Endodermal cell (in vitro differentiated cells): ENCODE data around the gene WSCD2. TPM values are rescaled to one million over a fixed set of nuclear protein-coding genes. Genes with fewer than 3 reads are reported as not detected.

ENCODE experiments used
- DNase-seq: peaks from one replicate; pipeline ENCODE4 v3.0.0-alpha.2; 2017
- H3K27ac ChIP-seq: 2 replicates; pipeline ENCODE4 v1.5.1; 2013; ENCODE audit warnings: mild to moderate bottlenecking, low read depth, low read length, moderate library complexity
- H3K27me3 ChIP-seq: 2 replicates; pipeline ENCODE4 v1.6.1; 2013; ENCODE audit warnings: mild to moderate bottlenecking, low read length, moderate library complexity; ENCODE audit not compliant: insufficient read depth, control insufficient read depth, poor library complexity, severe bottlenecking
- H3K36me3 ChIP-seq: 2 replicates; pipeline ENCODE4 v1.7.0; 2013; ENCODE audit warnings: mild to moderate bottlenecking, low read length, moderate library complexity; ENCODE audit not compliant: control insufficient read depth, insufficient read depth
- H3K4me1 ChIP-seq: one replicate; pipeline ENCODE4 v1.7.0; 2013; ENCODE audit warnings: low read length; ENCODE audit not compliant: control insufficient read depth, insufficient read depth
- H3K4me3 ChIP-seq: 2 replicates; pipeline ENCODE4 v1.5.1; 2013; ENCODE audit warnings: mild to moderate bottlenecking, low read length, moderate library complexity
- H3K9ac ChIP-seq: 2 replicates; pipeline ENCODE4 v1.6.1; 2013; ENCODE audit warnings: mild to moderate bottlenecking, low read length, moderate library complexity; ENCODE audit not compliant: poor library complexity, severe bottlenecking; ENCODE audit errors: extremely low read depth
- H3K9me3 ChIP-seq: 2 replicates; pipeline ENCODE4 v1.6.1; 2013; ENCODE audit warnings: mild to moderate bottlenecking, low read length, moderate library complexity; ENCODE audit not compliant: control insufficient read depth
- H3K27ac Mint-ChIP-seq: 2 replicates; pipeline ENCODE4 v1.8.0; 2020; ENCODE audit warnings: mixed read lengths
- H3K27me3 Mint-ChIP-seq: 2 replicates; pipeline ENCODE4 v1.8.0; 2021; ENCODE audit warnings: mild to moderate bottlenecking, mixed read lengths; ENCODE audit not compliant: insufficient read depth
- H3K36me3 Mint-ChIP-seq: 2 replicates; pipeline ENCODE4 v1.8.0; 2020; ENCODE audit warnings: low read depth, mixed read lengths
- H3K4me1 Mint-ChIP-seq: 2 replicates; pipeline ENCODE4 v1.8.0; 2020; ENCODE audit warnings: mixed read lengths
- H3K4me3 Mint-ChIP-seq: 2 replicates; pipeline ENCODE4 v1.8.0; 2020; ENCODE audit warnings: mild to moderate bottlenecking, moderate library complexity, mixed read lengths
- H3K9me3 Mint-ChIP-seq: 2 replicates; pipeline ENCODE4 v1.8.0; 2020; ENCODE audit warnings: mild to moderate bottlenecking, mixed read lengths
- WGBS, 2 experiments: methylation state at CpG; one replicate each; pipeline versions ENCODE4 v1.1.5 to v1.1.7; 2013; ENCODE audit warnings: missing lambda C conversion rate in 2 of 2, mixed read lengths in 1 of 2; ENCODE audit not compliant: insufficient coverage in 1 of 2, insufficient read length in 1 of 2; 5-methylcytosine and 5-hydroxymethylcytosine counted together
- total RNA-seq, 2 donors: library from RNA; stranded (reverse); fragmentation: NEBNext Ultra II Directional in 1 of 2; extraction: Animal tissue kit (Norgen Biotek cat#: 25700) in 1 of 2; gene quantifications; 2 replicates in 1 of 2; 3 replicates in 1 of 2; pipeline ENCODE4 v1.2.1, GENCODE V29; 2021
- TF ChIP-seq, protein P1 (sequence below): fragments of 200-600 bp; sonication (generic); conservative IDR thresholded peaks from 2 replicates; pipeline ENCODE4 v1.5.0; 2021; ENCODE audit warnings: antibody characterized with exemption, mild to moderate bottlenecking

The WSCD2 gene
- total RNA-seq, 2 donors from 2014 or later, result 0.80 to 1.3 TPM

DNA sequence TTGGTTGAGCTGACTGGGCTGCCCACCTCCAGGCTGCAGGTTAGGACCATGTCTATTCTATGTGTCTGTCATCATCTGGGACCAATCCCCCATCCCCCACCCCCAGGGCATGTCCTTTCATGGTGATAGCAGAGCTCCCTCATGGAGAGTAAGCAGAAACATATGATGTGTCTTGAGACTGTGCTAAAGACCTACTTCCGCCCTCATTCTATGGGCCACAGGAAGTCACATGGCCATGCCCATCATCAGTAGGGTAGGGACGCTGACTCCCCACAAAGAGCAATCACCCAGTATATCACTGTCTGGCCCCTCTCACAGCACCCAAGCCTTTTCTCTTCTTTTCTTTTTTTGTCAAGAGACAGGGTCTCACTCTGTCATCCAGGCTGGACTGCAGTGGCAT, 110.3 kb downstream of the WSCD2 start:
- DNase-seq, result no peak
- Histone ChIP-seq H3K4me3 (no peak overlapping the region), H3K27ac (no peak overlapping the region), H3K27me3 (no peaks in the 10 kb centered on the region), H3K4me1 (peaks cover 11% of the 10 kb centered on the region), H3K9me3 (peaks cover 12% of the 10 kb centered on the region), H3K36me3 (no peaks in the 10 kb centered on the region), H3K9ac (no peak overlapping the region)
- TF ChIP-seq, protein P1, sequence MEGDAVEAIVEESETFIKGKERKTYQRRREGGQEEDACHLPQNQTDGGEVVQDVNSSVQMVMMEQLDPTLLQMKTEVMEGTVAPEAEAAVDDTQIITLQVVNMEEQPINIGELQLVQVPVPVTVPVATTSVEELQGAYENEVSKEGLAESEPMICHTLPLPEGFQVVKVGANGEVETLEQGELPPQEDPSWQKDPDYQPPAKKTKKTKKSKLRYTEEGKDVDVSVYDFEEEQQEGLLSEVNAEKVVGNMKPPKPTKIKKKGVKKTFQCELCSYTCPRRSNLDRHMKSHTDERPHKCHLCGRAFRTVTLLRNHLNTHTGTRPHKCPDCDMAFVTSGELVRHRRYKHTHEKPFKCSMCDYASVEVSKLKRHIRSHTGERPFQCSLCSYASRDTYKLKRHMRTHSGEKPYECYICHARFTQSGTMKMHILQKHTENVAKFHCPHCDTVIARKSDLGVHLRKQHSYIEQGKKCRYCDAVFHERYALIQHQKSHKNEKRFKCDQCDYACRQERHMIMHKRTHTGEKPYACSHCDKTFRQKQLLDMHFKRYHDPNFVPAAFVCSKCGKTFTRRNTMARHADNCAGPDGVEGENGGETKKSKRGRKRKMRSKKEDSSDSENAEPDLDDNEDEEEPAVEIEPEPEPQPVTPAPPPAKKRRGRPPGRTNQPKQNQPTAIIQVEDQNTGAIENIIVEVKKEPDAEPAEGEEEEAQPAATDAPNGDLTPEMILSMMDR, result no peak
- peaks cover 20% of the 10 kb centered on the region for H3K4me1 Mint-ChIP-seq
- 96 to 100% methylated on average over 2 of the region's 2 CpGs for WGBS, 2 experiments
- no peak overlapping the region for H3K27ac Mint-ChIP-seq
- peaks cover 3% of the 10 kb centered on the region for H3K27me3 Mint-ChIP-seq
- peaks cover 21% of the 10 kb centered on the region for H3K9me3 Mint-ChIP-seq
- H3K36me3 Mint-ChIP-seq, result peaks cover 4% of the 10 kb centered on the region
- no peak overlapping the region for H3K4me3 Mint-ChIP-seq

DNA sequence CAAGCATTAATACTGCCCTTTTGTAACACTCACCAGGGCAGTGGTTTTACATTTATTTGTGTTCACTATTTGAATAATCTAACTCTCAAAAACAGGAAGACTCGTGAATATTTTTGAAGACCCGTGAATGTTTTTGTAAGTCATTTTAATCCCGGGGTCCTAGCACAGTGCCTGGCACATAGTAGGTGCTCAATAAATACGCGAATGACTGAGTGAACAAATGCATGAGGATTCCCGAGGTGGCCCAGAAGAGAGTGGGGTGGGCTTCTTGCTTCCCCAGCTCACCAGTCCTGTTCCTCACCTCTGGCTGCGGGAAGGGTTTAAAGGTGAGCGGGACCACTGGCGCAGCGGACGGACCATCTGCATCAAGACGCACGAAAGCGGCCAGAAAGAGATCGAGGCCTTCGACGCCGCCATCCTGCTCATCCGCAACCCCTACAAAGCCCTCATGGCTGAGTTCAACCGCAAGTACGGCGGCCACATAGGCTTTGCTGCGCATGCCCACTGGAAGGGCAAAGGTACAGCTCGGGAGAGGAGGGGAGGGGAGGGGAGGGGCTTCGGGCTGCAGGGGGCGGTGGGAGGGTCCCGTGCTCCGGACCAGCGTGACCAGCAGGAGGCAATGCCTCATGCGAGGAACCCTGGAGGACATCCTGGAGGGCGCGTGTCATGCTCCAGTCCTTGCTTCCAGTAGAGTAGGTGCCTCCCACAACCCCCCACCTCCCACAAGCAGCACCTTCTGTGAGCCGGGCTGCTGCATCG, 111.1 kb downstream of the WSCD2 start:
- H3K36me3 ChIP-seq, result no peaks in the 10 kb centered on the region
- H3K27ac ChIP-seq, result no peak overlapping the region
- H3K4me3 ChIP-seq, result no peak overlapping the region
- peaks cover 12% of the 10 kb centered on the region for H3K9me3 ChIP-seq
- H3K27me3 ChIP-seq, result no peaks in the 10 kb centered on the region
- 91 to 95% methylated on average over 9 to 34 of the region's 34 CpGs for WGBS, 2 experiments
- peaks cover 15% of the 10 kb centered on the region for H3K4me1 Mint-ChIP-seq
- no peak overlapping the region for H3K9ac ChIP-seq
- peaks cover 4% of the 10 kb centered on the region for H3K36me3 Mint-ChIP-seq
- H3K4me3 Mint-ChIP-seq, result no peak overlapping the region
- H3K27me3 Mint-ChIP-seq, result peaks cover 3% of the 10 kb centered on the region
- TF ChIP-seq, protein P1, result peak; percentile 48
- H3K4me1 ChIP-seq, result peaks cover 7% of the 10 kb centered on the region
- H3K27ac Mint-ChIP-seq, result no peak overlapping the region
- DNase-seq, result peak; percentile 89
- H3K9me3 Mint-ChIP-seq, result peaks cover 21% of the 10 kb centered on the region

DNA sequence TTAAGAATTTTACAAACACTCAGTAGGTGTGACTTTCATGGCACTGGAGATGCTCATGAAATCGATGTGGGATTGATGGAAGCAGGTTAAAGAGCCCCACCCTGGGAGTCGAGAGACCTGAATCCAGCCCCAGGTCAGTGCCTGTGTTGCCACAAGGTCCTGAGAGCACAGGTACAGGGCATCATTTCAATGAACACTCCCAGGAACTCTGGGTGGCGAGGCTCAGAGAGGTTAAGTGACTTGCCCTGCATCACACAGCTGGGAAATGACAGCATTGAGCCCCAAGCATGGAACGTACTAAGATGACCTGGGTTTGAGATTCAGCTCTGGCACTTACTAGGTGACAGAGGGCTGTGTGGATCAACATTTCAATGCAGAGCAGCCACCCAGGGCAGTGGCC, 111.8 kb downstream of the WSCD2 start:
- Mint-ChIP-seq H3K9me3 (peaks cover 21% of the 10 kb centered on the region), H3K4me3 (no peak overlapping the region), H3K27me3 (peaks cover 3% of the 10 kb centered on the region), H3K27ac (no peak overlapping the region), H3K4me1 (peaks cover 8% of the 10 kb centered on the region), H3K36me3 (peaks cover 4% of the 10 kb centered on the region)
- Histone ChIP-seq H3K36me3 (no peaks in the 10 kb centered on the region), H3K4me1 (peaks cover under 1% of the 10 kb centered on the region), H3K9me3 (peaks cover 12% of the 10 kb centered on the region), H3K4me3 (no peak overlapping the region), H3K27ac (no peak overlapping the region), H3K27me3 (no peaks in the 10 kb centered on the region), H3K9ac (no peak overlapping the region)
- 93 to 95% methylated on average over 3 to 4 of the region's 4 CpGs for WGBS, 2 experiments
- TF ChIP-seq, protein P1, result no peak
- DNase-seq, result no peak
